ENCODE data around the gene ZNF665. TPM values are rescaled to one million over a fixed set of nuclear protein-coding genes. Genes with fewer than 3 reads are reported as not detected.
A peak's percentile ranks its signal among the peaks of the same experiment; 100 is the strongest.
"Not testable (repeated sequence)": the region's sequence is repeated elsewhere in the genome, so short reads cannot be mapped to it uniquely, and the experiment has no call there.

ZNF665 gene
- total RNA-seq: 1 to 10 TPM; 1.4 to 2.9 TPM

DNA sequence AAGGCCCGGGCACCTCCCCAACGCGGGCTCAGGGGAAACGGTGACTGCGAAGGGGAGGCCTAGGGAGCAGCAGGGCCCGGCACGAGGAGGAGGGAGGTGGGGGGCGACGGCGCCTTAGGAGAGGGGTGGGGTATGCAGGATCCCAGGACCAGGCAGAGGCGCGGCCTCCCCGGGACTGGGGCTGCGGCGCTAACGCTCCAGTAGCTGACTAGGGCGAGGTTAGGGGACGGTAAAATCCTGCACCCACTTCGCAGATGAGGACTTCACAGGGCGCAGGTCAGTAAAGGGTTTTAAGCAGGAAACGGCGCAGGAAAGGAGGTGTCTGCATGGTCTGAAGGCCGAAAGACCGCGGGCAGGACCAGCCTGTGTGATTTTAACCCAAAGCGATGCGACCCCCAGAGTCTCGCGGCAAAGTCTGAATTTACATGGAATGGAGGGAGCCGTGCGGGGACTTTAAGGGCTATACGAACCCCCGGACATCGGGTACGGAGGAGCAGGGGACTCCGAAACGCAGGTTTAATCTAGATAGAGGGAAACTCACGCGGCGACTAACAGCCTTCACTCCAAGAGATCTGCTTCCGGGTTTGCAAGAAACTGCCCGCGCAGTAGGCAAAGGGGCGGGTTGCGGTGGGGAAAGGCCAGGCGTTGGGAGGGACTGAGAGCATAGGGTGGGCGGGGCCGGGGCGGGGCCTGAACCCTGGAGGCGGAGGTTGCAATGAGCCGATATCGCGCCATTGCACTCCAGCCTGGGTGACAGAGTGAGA lies at the start of gene ZNF665:
Gene ZNF665, minus strand, starts transcription at position 588 of the 764 bp plus-strand sequence. CDS start 10,460 bp downstream, outside the sequence.
- peaks cover 17% of the 10 kb centered on the region for H3K9me3 Mint-ChIP-seq
- peaks cover 16% of the 10 kb centered on the region for H3K36me3 Mint-ChIP-seq (ENCODE audit: low read depth)
- H3K4me1 Mint-ChIP-seq: peaks cover 6% of the 10 kb centered on the region

DNA sequence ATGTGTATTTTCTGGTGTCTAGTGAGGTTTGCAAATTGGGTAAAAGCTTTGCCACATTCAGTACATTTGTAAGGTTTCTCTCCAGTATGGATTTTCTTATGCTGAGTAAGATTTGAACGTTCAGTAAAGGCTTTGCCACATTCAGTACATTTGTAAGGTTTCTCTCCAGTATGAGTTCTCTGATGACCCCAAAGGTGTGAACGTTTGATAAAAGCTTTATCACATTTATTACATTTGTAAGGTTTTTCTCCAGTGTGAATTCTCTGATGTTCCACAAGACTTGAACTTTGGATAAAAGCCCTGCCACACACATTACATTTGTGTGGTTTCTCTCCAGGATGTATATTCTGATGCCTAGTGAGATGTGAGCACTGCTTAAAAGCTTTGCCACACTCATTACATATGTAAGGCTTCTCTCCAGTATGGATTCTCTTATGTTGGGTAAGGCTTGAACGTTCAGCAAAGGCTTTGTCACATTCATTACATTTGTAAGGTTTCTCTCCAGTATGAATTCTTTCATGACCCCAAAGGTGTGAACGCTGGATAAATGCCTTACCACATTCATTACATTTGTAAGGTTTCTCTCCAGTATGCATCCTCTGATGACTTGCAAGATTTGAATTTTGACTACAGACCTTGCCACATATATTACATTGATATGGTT lies 44.1 kb upstream of the ZNF665 start:
- peaks cover 44% of the 10 kb centered on the region for H3K9me3 Mint-ChIP-seq
- no peaks in the 10 kb centered on the region for H3K27me3 Mint-ChIP-seq
- H3K36me3 Mint-ChIP-seq (ENCODE audit: low read depth): peaks cover 45% of the 10 kb centered on the region
- H3K4me3 Mint-ChIP-seq: no peak overlapping the region
- no peaks in the 10 kb centered on the region for H3K4me1 Mint-ChIP-seq
- no peak for ATAC-seq (replicated peaks)
- no peak overlapping the region for H3K27ac Mint-ChIP-seq

More for the DNA sequence above, at the start of gene ZNF665:
- no peaks in the 10 kb centered on the region for H3K27me3 Mint-ChIP-seq
- ATAC-seq (replicated peaks): peak; percentile 76
- H3K27ac Mint-ChIP-seq: peak within 1 kb of the TSS; percentile 87
- H3K4me3 Mint-ChIP-seq: peak within 1 kb of the TSS; percentile 88

- no peak overlapping the region for H3K27ac Mint-ChIP-seq
- no peaks in the 10 kb centered on the region for H3K4me1 Mint-ChIP-seq
- no peak overlapping the region for H3K4me3 Mint-ChIP-seq
- H3K36me3 Mint-ChIP-seq (ENCODE audit: low read depth): no peaks in the 10 kb centered on the region
- H3K9me3 Mint-ChIP-seq: peaks cover 25% of the 10 kb centered on the region
- no peaks in the 10 kb centered on the region for H3K27me3 Mint-ChIP-seq
- ATAC-seq (replicated peaks): no peak
These were observed 31.4 kb upstream of the ZNF665 start for GRCh38 chr19:53224606-53225005.

GRCh38 chr19:53222716-53223115 lies 29.6 kb upstream of the ZNF665 start:
- not testable (repeated sequence) for H3K4me1 Mint-ChIP-seq; H3K27me3 Mint-ChIP-seq; H3K27ac Mint-ChIP-seq; H3K36me3 Mint-ChIP-seq (ENCODE audit: low read depth); ATAC-seq (replicated peaks); H3K4me3 Mint-ChIP-seq
- peaks cover 30% of the 10 kb centered on the region for H3K9me3 Mint-ChIP-seq

DNA sequence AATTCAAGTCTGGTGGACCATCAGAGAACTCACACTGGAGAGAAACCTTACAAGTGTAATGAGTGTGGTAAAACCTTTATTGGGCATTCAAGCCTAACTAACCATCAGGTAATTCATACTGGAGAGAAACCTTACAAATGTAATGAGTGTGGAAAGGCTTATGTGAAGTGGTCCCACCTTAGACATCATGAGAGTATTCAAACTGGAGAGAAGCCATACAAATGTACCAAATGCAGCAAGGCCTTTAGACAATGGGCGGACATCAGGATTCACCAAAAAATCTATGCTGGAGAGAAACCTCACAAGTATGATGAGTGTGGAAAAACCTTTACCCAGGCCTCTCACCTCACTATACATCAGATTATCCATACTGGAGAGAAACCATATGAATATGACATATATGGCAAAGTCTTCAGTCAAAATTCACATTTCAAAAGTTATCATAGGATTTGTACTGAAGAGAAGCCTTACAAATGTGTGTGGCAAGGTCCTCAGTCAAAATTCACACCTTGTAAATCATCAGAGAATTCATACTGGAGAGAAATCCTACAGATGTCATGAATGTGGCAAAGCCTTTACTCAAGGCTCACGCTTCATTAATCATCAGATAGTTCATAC lies 19.7 kb upstream of the ZNF665 start:
- Mint-ChIP-seq H3K9me3 (peaks cover 38% of the 10 kb centered on the region), H3K36me3 (ENCODE audit: low read depth) (peaks cover 28% of the 10 kb centered on the region), H3K4me1 (no peaks in the 10 kb centered on the region), H3K4me3 (no peak overlapping the region), H3K27ac (no peak overlapping the region), H3K27me3 (no peaks in the 10 kb centered on the region)
- ATAC-seq (replicated peaks): no peak

DNA sequence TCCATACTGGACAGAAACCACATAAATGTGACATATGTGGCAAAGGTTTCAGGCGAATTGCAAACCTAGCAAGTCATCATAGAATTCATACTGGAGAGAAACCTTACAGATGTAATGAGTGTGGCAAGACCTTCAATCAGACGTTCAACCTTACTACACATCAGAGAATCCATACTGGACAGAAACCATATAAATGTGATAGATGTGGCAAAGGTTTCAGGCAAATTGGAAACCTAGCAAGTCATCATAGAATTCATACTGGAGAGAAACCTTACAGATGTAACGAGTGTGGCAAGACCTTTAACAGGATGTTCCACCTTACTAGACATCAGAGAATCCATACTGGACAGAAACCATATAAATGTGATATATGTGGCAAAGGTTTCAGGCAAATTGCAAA lies 18.4 kb upstream of the ZNF665 start:
- not testable (repeated sequence) for ATAC-seq (replicated peaks); H3K27me3 Mint-ChIP-seq; H3K4me1 Mint-ChIP-seq; H3K27ac Mint-ChIP-seq; H3K4me3 Mint-ChIP-seq
- H3K36me3 Mint-ChIP-seq (ENCODE audit: low read depth): peaks cover 41% of the 10 kb centered on the region
- H3K9me3 Mint-ChIP-seq: peaks cover 43% of the 10 kb centered on the region

GRCh38 chr19:53196777-53197396 lies 3.7 kb upstream of the ZNF665 start:
- peak; percentile 91 for ATAC-seq (replicated peaks)
- no peaks in the 10 kb centered on the region for H3K27me3 Mint-ChIP-seq
- H3K27ac Mint-ChIP-seq: peak overlapping the region; percentile 92
- peaks cover 6% of the 10 kb centered on the region for H3K4me1 Mint-ChIP-seq
- peaks cover 46% of the 10 kb centered on the region for H3K36me3 Mint-ChIP-seq (ENCODE audit: low read depth)
- H3K9me3 Mint-ChIP-seq: peaks cover 20% of the 10 kb centered on the region
- H3K4me3 Mint-ChIP-seq: peak overlapping the region; percentile 91

GRCh38 chr19:53195265-53195903 lies 2.2 kb upstream of the ZNF665 start:
- Mint-ChIP-seq H3K4me3 (peak overlapping the region; percentile 91), H3K4me1 (peaks cover 6% of the 10 kb centered on the region), H3K27me3 (no peaks in the 10 kb centered on the region), H3K9me3 (peaks cover 16% of the 10 kb centered on the region), H3K36me3 (ENCODE audit: low read depth) (peaks cover 33% of the 10 kb centered on the region), H3K27ac (no peak overlapping the region)
- ATAC-seq (replicated peaks): peak; percentile 35

DNA sequence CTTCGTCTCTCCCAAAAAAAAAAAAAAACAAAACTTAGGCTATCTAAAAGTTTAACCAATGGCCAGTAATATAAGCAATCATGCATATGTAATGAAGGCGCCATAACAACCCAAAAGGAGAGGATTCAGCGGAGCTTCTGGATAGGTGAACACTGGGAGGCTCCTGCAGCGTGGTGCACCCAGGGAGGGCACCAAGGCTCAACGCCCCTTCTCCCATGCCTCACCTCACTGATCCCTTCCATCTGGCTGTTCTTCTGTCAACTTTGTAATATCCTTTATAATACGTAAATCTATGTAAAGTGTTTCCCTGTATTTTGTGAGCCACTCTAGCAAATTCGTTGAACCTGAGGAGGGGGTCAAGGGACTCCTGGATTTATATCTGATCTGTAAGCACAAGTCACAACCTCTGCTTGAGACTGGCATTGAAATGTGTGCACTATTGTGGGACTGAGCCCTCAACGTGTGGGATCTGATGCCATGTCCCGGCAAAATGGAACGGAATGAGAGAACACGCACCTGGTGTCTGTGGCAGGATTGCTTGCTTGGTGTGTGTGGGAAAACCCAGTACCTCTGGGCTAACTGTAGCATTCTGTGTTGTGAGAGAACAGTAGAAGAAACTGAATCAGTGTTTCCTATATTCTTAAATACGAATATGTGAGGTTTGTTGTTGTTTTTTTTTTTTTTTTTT lies 521 bp upstream of the ZNF665 start:
- ATAC-seq (replicated peaks): no peak

GRCh38 chr19:53190253-53190652 lies 2.9 kb downstream of the ZNF665 start:
- no peak overlapping the region for H3K4me3 Mint-ChIP-seq
- peaks cover 11% of the 10 kb centered on the region for H3K9me3 Mint-ChIP-seq
- H3K27me3 Mint-ChIP-seq: no peaks in the 10 kb centered on the region
- no peak overlapping the region for H3K27ac Mint-ChIP-seq
- peaks cover 6% of the 10 kb centered on the region for H3K4me1 Mint-ChIP-seq
- ATAC-seq (replicated peaks): no peak
- peaks cover 9% of the 10 kb centered on the region for H3K36me3 Mint-ChIP-seq (ENCODE audit: low read depth)

More for the DNA sequence above, 521 bp upstream of the ZNF665 start:
- H3K9me3 Mint-ChIP-seq: peaks cover 17% of the 10 kb centered on the region
- peaks cover 6% of the 10 kb centered on the region for H3K4me1 Mint-ChIP-seq
- H3K27ac Mint-ChIP-seq: no peak overlapping the region
- peaks cover 17% of the 10 kb centered on the region for H3K36me3 Mint-ChIP-seq (ENCODE audit: low read depth)
- H3K27me3 Mint-ChIP-seq: no peaks in the 10 kb centered on the region
- H3K4me3 Mint-ChIP-seq: peak overlapping the region; percentile 88

DNA sequence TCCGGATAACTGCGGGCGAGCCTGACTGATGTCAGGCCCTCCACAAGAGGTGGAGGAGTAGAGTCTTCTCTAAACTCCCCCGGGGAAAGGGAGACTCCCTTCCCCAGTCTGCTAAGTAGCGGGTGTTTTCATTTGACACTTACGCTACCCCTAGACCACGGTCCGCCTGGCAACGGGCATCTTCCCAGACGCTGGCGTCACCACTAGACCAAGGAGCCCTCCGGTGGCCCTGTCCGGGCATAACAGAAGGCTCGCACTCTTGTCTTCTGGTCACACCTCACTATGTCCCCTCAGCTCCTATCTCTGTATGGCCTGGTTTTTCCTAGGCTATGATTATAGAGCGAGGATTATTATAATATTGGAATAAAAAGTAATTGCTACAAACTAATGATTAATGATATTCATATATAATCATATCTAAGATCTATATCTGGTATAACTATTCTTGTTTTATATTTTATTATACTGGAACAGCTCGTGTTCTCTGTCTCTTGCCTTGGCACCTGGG lies 3.4 kb downstream of the ZNF665 start:
- H3K27me3 Mint-ChIP-seq; H3K27ac Mint-ChIP-seq; ATAC-seq (replicated peaks); H3K4me3 Mint-ChIP-seq; H3K4me1 Mint-ChIP-seq; H3K36me3 Mint-ChIP-seq (ENCODE audit: low read depth): not testable (repeated sequence)
- H3K9me3 Mint-ChIP-seq: peaks cover 11% of the 10 kb centered on the region

DNA sequence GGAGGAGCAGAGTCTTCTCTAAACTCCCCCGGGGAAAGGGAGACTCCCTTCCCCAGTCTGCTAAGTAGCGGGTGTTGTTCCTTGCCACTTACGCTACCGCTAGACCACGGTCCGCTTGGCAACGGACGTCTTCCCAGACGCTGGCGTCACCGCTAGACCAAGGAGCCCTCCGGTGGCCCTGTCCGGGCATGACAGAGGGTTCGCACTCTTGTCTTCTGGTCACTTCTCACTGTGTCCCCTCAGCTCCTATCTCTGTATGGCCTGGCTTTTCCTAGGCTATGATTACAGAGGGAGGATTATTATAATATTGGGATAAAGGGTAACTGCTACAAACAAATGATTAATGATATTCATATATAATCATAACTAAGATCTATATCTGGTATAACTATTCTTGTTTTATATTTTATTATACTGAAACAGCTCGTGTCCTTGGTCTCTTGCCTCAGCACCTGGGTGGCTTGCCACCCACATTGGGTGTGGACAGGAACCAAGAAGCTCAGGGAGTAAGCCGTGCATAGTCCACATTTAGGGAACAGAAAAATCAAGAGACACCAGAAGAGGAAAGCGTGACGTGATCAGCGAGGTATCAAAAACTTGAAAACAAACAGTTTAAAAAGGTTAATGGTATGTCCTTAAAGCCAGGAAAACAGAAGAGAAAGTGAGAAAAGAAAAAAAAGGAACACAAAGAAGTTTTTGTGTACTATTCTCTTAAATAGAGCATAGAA lies 7.8 kb downstream of the ZNF665 start:
- not testable (repeated sequence) for H3K36me3 Mint-ChIP-seq (ENCODE audit: low read depth); ATAC-seq (replicated peaks); H3K4me1 Mint-ChIP-seq; H3K27me3 Mint-ChIP-seq; H3K4me3 Mint-ChIP-seq; H3K9me3 Mint-ChIP-seq; H3K27ac Mint-ChIP-seq

DNA sequence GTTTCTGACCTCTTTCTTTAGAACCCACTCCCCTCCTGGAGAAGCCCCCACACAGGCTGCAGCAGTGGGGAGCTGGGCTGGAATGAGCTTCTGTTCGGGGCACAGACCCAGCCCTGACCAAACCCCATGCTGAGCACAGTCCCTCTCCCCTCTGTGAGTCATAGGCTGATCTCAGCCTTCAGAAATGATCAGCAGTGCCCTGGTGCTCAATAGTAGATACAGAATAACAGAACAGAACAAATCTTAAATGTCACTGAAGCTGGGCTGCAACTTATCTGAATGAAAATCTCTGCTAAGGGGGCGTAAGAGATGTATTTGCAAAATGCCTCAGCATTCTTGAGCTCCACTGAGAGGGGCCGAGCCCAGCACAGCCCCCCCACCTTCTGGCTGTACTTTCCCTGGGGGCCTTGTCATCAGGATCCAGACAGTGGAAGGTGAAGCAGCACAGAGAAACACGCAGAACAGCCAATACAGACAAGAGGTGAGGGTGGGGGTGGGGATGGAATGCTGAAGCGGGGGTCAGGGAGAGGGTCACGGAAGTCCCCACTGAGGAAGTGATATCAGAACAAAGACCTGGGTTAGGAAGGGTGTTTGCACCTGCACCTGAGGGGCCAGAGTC lies 9.9 kb downstream of the ZNF665 start:
- ATAC-seq (replicated peaks): no peak
- no peak overlapping the region for H3K4me3 Mint-ChIP-seq

More for the DNA sequence above, 9.9 kb downstream of the ZNF665 start:
- no peaks in the 10 kb centered on the region for H3K4me1 Mint-ChIP-seq
- H3K36me3 Mint-ChIP-seq (ENCODE audit: low read depth): peaks cover 8% of the 10 kb centered on the region
- peaks cover 4% of the 10 kb centered on the region for H3K9me3 Mint-ChIP-seq
- H3K27ac Mint-ChIP-seq: no peak overlapping the region
- H3K27me3 Mint-ChIP-seq: no peaks in the 10 kb centered on the region
